GM18868 (cell line): ENCODE measurements around the gene CELA1.

Experiments
- ATAC-seq: cut with Tn5 transposase; IDR thresholded peaks from one replicate; pipeline ENCODE4 v1.9.1; 2021; ENCODE audit warnings: mild to moderate bottlenecking, moderate library complexity; ENCODE audit not compliant: unreplicated experiment

CELA1 gene

DNA sequence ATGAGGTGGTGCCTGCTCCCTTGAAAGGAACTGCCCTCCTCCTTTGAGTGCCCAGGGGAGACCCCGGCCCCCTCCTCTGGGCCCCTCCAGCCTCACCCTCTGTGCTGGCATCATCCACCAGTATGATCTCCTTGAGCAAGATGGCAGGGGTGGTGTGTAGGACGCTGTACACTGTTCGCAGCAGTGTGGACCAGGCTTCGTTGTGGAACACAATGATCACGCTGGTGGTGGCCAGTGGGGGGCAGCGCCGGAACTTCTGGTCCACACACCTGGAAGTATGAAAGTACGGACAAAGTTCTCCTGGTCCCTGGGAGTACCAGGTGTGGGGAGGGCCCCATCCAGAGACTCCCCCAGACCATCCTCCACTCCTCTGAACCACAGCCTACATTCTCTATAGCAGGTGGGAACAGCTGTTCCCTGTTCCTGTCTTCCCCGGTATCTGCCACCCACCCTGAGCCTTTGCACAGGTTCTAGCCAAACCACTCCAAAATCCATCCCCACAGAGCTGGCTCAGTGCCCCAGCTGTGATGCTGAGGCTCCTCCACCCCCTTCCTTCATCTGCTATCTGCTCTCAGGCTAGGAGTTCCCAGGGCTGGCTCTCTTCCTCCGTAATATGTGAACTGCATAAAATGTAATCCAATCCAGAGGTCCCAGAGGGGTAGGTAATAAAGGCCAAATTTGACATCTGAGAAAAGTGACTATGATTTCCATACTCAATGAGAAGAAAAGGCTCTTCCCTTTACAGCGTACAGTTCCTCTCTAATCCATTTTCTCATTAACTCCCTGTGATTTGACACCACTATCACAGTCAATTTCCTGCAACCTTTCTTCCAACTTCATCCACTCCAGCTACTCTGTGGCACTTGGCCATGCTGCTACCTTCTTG is 30.9 kb upstream of the CELA1 start:
- no peak for ATAC-seq

DNA sequence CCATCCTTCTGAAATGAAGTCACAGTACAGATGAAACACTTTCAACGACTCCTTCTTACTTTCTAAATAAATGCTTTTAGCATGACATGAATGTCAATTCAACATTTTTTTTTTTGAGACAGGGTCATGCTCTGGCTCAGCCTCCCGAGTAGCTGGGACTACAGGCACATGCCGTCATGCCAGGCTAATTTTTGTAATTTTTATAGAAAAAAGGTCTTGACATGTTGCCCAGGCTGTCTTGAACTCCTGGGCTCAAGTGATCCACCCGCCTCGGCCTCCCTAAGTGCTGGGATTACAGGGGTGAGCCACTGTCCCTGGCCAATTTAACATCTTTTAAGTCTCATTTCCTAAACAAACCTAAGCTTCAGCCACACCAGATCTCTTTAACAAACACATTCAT is 28.4 kb upstream of the CELA1 start:
- ATAC-seq = no peak

DNA sequence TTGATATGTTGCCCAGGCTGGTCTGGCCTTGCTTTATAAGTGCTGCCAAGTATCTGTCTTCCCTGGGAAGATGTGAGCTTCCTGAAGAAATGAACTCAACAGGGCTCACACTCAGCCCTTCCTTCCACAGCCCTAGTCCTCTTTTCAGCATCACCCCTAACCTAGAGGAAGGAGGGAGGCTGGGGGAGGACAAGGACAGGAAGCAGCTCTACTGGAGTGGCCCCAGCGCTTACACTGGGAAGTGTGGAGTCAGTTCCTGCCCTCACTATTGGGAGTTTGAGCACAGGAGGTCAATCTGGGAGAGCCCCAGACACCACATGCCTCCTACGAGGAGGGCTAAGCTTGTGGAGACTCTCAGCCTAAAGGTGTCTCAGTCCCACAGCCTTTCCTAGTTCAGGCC is 27.9 kb upstream of the CELA1 start:
- no peak for ATAC-seq

DNA sequence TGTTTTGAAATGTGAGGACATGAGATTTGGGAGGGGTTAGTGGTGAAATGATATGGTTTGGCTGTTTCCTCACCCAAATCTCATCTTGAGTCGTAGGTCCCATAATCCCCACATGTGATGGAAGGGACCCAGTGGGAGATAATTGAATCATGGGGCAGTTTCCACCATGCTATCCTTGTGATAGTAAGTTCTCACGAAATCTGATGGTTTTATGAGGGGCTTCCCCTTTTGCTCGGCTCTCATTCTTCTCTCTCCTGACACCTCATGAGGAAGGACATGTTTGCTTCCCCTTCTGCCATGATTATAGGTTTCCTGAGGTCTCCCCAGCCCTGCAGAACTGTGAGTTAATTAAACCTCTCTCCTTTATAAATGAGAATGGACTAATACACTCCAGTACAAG is 26.7 kb upstream of the CELA1 start:
- ATAC-seq = no peak

DNA sequence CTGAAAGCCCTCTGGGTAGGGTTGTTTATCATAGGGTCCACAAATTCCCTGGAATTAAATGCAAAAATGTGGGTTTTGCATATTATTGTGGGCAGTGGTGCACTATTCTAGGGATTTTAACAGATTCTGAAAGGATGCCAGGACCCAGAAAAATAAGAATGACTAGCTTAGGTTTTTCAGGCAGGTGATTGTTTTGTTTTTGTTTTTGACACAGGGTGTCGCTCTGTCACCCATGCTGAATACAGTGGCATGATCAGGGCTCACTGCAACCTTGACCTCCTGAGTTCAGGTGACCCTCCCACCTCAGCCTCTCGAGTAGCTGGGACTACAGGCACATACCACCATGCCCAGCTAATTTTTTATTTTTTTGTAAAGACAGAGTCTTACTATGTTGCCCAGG is 25.5 kb upstream of the CELA1 start:
- no peak for ATAC-seq

DNA sequence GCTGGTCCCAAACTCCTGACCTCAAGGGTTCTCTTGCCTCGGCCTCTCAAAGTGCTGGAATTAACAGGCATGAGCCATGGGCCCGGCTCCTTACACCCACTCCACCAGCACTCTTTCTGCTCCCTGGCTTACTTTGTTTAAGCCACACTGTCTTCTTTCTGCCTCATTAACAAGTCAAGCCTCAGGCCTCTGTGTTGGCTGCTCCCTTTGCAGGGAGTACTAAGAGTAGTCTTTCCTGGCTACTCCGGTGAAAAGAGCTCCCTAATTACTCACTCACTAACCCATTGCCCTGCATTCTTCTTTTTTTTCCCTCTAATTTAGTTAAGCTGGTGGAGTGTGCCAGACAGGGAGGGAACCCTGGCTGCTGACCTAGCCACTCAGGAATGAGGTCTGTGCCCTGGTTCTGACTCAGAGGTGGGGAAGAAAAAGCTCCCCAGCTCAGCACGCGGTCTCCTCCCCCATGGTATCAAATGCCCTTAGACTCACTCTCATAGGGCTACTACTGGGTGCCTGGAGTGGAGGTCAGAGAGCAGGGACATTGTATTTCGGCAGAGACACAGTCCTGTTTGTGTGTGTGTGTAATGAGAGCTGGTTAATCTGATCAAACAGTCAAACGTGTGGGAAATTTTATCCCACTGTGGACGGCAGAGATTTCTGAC is 24.9 kb upstream of the CELA1 start:
- no peak for ATAC-seq

DNA sequence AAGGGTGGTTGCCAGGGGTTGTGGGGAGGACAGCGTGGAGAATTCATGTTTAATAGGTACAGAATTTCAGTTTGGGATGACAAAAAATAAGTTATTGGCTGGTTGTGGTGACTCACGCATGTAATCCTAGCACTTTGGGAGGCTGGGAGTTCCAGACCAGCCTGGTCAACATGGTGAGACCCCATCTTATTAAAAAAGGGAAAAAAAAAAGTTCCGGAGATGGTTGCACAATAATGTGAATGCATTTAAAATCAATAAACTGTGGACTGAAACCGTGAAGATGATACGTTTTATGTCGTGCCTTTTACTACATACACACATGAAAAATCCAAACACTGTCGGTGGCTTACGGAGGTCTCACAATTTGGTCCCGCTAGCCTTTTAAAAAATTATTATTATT is 24.2 kb upstream of the CELA1 start:
- no peak for ATAC-seq

DNA sequence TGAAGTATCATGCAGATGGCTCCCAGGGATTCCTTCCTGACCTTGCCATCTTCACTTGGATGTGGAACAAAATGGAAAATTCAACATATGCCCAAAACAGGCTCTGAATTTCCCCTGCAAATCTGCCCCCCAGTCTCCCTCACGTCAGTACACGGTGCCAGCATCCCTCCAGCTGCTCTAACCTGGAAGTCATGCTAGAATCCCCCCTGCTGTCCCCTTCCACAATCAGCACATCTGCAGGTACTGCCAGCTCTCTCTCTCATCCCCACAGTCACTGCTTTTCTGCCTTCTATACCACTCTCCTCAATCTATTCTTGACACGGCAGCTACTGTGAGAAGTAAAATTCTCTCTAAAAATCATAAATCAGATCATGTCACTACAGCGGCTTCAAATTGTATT is 23.1 kb upstream of the CELA1 start:
- ATAC-seq = no peak

DNA sequence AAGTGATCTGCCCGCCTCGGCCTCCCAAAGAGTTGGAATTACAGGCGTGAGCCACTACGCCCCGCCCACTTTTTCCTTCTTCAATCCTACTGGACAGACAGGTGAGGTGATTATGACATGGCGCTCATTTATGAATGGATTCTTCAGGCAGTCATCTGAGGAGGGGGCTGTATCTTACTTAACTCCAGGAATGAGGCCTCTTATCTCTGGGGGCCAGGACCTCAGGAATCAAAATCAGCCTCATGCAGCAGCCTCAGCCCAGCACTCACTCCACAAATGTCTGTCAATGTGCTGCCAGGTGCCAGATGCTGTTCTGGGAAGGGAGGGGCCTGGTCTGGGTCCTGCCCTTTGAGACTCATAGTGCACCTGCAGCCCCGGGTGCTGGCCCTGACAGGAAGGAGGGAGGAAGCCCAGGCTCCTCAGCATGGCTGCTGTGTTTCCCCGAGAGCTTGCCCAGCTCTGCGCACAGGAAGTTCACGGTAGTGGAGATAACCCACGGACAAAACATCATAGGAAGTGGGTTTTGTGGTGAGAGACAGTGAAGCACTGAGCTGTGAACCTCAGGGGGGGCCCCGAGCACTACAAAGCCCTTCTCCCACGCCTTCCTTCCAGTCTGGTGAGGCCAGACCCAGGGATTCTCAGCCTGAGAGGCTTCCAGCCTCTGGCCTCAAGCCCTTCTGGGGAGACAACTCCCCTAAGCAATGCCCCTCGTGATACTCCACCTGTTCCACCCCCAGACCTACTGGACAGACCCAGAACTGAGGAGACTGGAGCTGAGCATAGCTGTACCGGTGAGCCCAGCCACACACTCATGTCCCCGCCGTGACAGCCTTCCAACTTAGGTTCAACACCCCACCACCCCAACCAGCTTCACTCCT is 22.4 kb upstream of the CELA1 start:
- ATAC-seq = peak; percentile 93

DNA sequence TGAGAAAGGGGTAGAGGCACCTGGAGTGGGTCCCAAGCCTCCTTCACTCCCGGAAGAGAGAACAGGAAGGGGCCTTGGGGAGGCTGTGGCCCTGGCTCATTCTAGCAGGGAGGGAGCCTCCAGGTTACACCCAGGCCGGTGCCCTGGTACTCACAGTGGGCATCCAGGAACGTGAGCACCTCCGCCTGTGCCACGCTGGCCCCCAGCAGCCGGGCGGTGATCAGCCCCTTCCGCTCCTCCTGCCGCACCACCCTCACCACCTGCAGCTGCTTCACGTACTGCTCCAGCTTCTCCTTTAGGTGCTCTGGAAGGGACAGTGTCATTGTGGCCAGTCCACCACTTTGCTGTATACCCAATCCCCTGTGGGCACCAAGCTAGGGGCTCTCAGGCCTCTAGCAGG is 18.8 kb upstream of the CELA1 start:
- no peak for ATAC-seq

DNA sequence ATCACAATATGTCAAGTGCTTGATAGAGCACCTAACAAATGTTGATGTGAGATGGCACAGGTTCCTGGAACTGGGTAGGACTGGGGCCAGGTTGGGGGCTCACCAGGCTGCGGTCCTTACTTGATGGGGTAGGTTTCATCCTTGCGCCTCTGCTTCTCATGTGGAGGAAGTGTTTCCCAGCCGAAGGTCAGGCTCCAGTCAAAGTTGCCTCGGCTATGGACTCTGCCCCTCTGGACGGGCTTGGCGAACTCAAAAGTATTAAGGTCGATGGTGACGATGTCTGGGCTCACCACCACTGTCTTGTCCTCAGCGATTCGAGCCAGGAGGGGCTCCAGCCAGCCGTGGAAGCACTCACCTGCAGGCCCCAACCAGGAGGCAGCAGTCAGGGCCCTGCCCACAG is 17.5 kb upstream of the CELA1 start:
- no peak for ATAC-seq

DNA sequence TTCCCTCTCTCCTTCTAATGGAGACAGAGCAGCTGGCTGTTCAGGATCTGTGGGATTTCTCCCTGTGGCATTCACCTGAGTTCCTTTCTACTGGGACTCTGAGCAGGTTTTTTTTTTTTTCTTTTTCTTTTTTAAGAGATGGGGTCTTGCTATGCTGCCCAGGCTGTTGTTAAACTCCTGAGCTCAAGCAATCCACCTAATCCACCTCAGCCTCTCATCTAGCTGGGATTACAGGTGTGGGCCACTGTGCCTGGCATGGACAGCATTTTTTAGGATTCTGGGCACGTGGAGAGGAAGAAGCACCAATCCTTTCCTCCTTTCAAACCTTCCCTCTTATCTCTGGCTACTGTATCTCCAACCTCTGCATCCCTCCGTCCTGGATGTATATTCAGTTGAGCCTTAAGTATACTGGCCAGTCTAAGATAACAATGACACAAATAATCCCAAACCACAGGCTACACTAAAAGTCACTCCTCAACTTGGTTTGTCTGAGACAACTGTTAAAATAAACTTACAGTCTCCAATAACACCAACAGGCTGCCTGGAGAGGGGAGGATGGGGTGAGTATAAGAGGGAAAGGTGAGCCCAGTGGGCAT is 16.4 kb upstream of the CELA1 start:
- no peak for ATAC-seq

DNA sequence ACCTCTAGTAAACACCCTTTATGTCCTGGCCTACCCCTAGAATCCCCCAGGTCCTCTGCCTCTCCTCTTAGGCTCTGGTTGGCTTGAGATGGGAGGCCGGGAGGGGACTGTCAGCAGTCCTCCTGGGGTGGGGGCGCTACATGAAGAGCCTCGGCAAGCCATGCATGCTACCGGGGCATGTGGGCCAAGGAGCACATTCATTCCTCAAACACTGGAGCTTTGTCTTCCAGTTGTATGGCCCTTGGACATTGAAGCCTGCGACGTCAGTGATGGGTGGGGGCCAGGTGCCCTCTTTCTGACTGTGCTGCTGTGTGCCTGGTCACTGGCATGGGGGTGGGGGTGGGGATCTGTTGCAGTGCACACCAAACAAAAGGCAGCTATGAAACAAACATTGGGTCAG is 15.8 kb upstream of the CELA1 start:
- no peak for ATAC-seq

DNA sequence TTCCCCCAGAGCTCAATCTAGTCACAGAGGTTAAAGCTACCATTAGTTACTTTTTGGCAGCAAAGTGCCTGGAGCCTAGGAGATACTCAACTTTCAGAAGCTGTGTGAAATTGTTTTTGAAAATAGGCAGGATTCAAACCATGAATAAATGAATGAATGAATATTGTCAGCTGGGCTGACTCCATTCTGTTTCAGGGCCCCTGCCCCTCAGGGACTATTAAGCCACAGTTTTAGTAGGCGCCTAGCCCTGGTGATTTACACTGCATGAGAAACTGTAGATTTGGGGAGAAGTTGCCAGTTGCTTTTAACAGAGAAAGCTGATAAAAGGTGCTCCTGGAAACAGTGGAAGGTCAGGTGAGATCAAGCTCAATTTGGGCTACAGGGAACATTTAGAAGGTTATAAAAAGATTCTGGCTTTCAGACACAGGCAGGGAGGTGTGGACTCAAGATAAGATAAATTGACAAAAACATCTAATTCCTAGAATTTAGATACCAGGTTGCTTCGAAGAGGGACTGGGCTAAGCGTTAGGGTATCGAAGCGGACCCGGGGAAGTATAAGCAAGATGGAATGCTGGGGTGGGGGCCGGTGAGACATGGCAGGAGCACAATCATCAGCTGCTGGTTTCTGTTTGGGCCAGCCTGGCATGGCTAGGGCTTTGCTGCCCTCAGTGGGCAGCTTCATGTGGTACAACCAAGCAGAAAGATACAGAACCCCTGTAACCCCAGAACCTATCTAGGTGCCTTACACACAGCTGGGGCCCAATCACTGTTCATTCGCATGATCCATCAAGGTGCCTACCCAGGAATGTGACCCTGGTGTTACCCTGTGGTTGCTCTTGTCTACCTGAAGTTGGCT is 14.9 kb upstream of the CELA1 start:
- no peak for ATAC-seq

DNA sequence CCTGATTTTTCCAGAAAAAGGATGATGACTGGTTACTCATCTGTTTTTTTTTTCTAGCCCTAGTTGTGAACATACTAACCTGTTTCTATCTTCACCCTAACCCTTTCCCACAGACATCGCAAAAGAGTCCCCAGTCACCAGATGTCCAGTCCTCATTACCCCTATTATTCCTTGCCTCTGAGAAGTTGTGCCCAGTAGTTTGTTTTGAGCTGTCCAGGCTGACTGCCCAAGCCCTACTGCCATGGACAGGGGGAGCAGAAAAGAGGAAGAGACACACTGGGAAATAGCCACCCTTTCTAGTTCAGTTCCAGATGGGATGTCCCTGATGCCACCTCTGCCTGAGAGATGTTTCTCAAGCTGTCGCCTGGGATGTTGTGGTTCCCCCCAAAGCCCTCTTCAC is 13.8 kb upstream of the CELA1 start:
- no peak for ATAC-seq

DNA sequence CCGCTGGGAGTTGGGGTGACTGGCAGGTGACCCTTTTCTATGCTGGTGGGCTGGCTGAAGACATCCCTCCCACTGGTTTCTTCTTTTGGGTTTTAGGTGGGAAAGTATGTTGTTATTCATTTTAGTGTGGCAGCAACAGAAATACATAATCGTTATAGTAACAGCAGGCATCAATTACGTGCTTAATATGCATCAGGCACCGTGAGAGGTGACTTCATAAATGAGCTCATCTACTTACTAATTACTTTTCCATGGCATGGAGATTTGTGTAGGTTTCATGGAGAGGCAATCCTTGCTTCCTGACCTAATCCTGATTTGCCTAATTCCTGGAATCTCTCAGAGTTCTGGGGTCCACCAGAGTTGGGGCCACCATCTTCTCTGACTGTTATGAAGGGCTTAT is 13.4 kb upstream of the CELA1 start:
- no peak for ATAC-seq

DNA sequence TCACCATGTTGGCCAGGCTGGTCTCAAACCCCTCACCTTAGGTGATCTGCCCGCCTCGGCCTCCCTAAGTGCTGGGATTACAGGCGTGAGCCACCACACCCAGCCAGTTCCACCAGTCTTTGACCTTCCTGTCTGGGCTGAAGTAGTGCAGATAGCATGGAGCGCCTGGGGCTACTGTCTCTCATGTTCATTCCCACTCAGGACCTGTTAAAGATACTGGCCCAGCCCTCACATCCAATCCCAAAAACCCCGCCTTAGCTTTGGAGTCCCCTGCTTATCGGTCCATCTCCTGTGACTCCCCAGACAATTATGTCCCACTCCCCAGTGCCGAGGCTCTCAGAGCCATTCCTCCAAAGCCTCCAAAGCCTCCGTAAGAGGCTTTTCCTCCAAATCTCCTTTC is 12.0 kb upstream of the CELA1 start:
- no peak for ATAC-seq

DNA sequence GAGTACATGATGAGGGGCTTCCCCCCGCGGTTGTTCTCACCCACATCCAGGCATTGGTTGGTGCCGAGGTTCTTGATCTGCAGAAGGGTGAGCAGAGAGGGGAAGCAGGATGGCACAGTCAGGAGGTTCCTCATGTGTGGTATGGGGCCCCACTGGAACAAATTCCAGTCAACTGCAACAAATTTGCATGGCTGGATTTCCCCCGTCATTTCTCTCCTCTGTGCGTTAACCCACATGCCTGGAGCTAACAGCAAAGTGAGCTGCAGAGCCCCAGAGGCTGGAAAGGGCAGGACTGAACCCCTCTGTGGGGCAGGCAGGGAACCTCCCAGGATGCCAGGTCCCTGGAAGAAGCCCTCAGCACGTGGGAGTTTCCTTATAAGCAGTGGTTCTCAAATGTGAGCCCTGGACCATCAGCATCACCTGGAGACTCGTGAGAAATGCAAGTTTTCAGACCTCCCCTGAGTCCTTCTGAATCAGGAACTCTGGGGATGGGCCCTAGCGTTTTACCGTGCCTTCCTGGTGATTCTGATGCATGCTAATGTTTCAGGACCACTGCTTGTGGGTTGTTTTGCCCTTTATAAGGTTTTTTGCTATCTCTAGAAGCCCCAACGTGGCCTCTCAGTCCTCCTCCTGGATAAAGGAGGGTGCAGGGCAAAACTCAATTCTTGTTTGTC is 11.0 kb upstream of the CELA1 start:
- peak; percentile 86 for ATAC-seq

DNA sequence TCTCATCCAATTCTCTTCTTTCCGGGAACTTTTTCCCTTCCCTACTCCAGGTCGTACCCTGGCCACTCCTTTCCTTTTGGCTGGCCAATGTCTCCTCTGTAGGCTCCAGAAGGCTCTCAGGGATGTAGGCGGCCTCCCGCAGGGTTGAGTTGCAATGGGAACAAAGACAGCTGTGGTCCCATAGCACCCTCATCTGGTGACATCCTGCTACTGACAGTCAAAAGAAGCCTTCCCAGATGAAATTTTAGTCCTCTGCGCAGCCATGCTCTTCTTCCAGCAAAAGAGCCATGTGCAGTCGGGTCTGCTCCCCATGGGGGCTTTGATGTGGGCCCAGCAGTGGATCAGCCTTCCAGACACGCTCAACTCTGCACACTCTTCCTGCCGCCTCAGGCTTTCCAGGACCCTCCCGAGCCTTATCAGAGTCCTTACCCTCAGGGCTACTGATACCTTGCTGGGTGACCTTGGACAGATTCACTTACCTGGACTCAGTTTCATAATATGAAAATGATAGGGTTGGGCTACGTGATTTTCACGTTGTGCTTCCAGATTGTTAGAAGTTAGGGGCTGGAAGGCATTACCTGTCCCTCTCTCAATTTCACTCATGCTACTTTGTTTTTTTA is 5.5 kb upstream of the CELA1 start:
- ATAC-seq = no peak
